Right atrium auricular region (tissue), 2 donors: ENCODE measurements around the gene C16orf96. TPM values are rescaled to one million over a fixed set of nuclear protein-coding genes. Genes with fewer than 3 reads are reported as not detected.

Source experiments
- DNase-seq: peaks from one replicate; pipeline ENCODE4 v3.0.0-alpha.2; 2019; ENCODE audit warnings: low spot score
- H3K27ac ChIP-seq, 2 donors: fragments of 200-600 bp; sonication (generic); 1 replicate in 1 of 2; 2 replicates in 1 of 2; pipeline ENCODE4 v1.5.1; 2016 to 2019
- H3K27me3 ChIP-seq, 2 donors: fragments of 200-600 bp; sonication (generic); one replicate each; pipeline versions ENCODE4 v1.5.1 to v1.6.0; 2017 to 2019
- H3K36me3 ChIP-seq: fragments of 200-600 bp; sonication (generic); one replicate; pipeline ENCODE4 v1.5.1; 2016
- H3K4me1 ChIP-seq, 2 donors: fragments of 200-600 bp; sonication (generic); one replicate each; pipeline versions ENCODE4 v1.5.1 to v1.6.0; 2017 to 2019
- H3K4me3 ChIP-seq, 2 donors: fragments of 200-600 bp; sonication (generic); 1 replicate in 1 of 2; 2 replicates in 1 of 2; pipeline ENCODE4 v1.5.1; 2017 to 2019; ENCODE audit warnings: mild to moderate bottlenecking in 1 of 2, moderate library complexity in 1 of 2
- H3K9me3 ChIP-seq, 2 donors: fragments of 200-600 bp; sonication (generic); one replicate each; pipeline ENCODE4 v1.5.1; 2019
- CTCF ChIP-seq, 2 donors: fragments of 200-600 bp; sonication (generic); IDR thresholded peaks; one replicate each; pipeline ENCODE4 v1.5.1; 2019; ENCODE audit warnings: antibody characterized with exemption in 2 of 2
- total RNA-seq, 2 donors: library from RNA; depleted of rRNA; stranded (reverse); fragments of >200 nt; gene quantifications; one replicate each; pipeline ENCODE4 v1.1.0, GENCODE V29; 2016

The C16orf96 gene
- total RNA-seq, 2 donors from 2014 or later, result 0.24 TPM; not detected in 1

GRCh38 chr16:4623593-4623992 is 67.5 kb downstream of the C16orf96 start:
- H3K4me3 ChIP-seq, result peak overlapping the region in 1 of 2 donors; percentile 91
- no peak for TF ChIP-seq CTCF (IDR thresholded peaks at IDR 0.05)
- H3K9me3 ChIP-seq, result no peaks in the 10 kb centered on the region
- peaks cover 0 to 21% of the 10 kb centered on the region in 2 donors for H3K4me1 ChIP-seq
- DNase-seq, result no peak
- no peak overlapping the region for H3K27ac ChIP-seq
- H3K36me3 ChIP-seq, result no peaks in the 10 kb centered on the region
- H3K27me3 ChIP-seq, result no peaks in the 10 kb centered on the region

GRCh38 chr16:4624015-4624826 is 68.1 kb downstream of the C16orf96 start, which contains the start of gene MGRN1:
Gene MGRN1, plus strand, starts transcription at chr16:4624826. Its CDS starts 135 bp downstream, at chr16:4624961.
- Histone ChIP-seq H3K36me3 (no peaks in the 10 kb centered on the region), H3K4me3 (peak within 1 kb of the TSS; percentile 91), H3K4me1 (peaks cover 0 to 21% of the 10 kb centered on the region in 2 donors), H3K9me3 (no peaks in the 10 kb centered on the region), H3K27me3 (no peaks in the 10 kb centered on the region), H3K27ac (peak within 1 kb of the TSS; percentile 91 to 95)
- peak; percentile 93 to 95 for TF ChIP-seq CTCF (IDR thresholded peaks at IDR 0.05)
- DNase-seq, result peak; percentile 95

GRCh38 chr16:4624827-4625559 is 68.9 kb downstream of the C16orf96 start:
- DNase-seq, result peak; percentile 82
- H3K4me1 ChIP-seq, result peaks cover 0 to 21% of the 10 kb centered on the region in 2 donors
- no peak for TF ChIP-seq CTCF (IDR thresholded peaks at IDR 0.05)
- no peaks in the 10 kb centered on the region for H3K9me3 ChIP-seq
- H3K27me3 ChIP-seq, result no peaks in the 10 kb centered on the region
- H3K36me3 ChIP-seq, result no peaks in the 10 kb centered on the region
- H3K27ac ChIP-seq, result peak overlapping the region; percentile 91 to 95
- H3K4me3 ChIP-seq, result peak overlapping the region; percentile 91

- H3K36me3 ChIP-seq, result no peaks in the 10 kb centered on the region
- H3K9me3 ChIP-seq, result no peaks in the 10 kb centered on the region
- TF ChIP-seq CTCF (IDR thresholded peaks at IDR 0.05), result no peak
Observed at GRCh38 chr16:4625560-4626159, 69.5 kb downstream of the C16orf96 start.

GRCh38 chr16:4626396-4626795 is 70.3 kb downstream of the C16orf96 start:
- H3K4me1 ChIP-seq, result peaks cover 0 to 21% of the 10 kb centered on the region in 2 donors
- DNase-seq, result no peak
- peaks cover 0 to 4% of the 10 kb centered on the region in 2 donors for H3K9me3 ChIP-seq
- peak overlapping the region in 1 of 2 donors; percentile 91 for H3K27ac ChIP-seq
- TF ChIP-seq CTCF (IDR thresholded peaks at IDR 0.05), result no peak
- H3K27me3 ChIP-seq, result no peaks in the 10 kb centered on the region
- H3K36me3 ChIP-seq, result no peaks in the 10 kb centered on the region
- H3K4me3 ChIP-seq, result peak overlapping the region in 1 of 2 donors; percentile 91

More at GRCh38 chr16:4625560-4626159, 69.5 kb downstream of the C16orf96 start:
- peak overlapping the region; percentile 91 to 95 for H3K27ac ChIP-seq
- H3K4me1 ChIP-seq, result peaks cover 0 to 21% of the 10 kb centered on the region in 2 donors
- H3K4me3 ChIP-seq, result peak overlapping the region; percentile 91
- no peaks in the 10 kb centered on the region for H3K27me3 ChIP-seq
- no peak for DNase-seq
